HepG2 (cell line): ENCODE data around the gene PTCD3. TPM values are rescaled to one million over a fixed set of nuclear protein-coding genes. Genes with fewer than 3 reads are reported as not detected.

Experiments
- ATAC-seq: fragments of 200-7000 bp; cut with Tn5 transposase; 3 replicates; pipeline ENCODE4 v1.9.1; 2020; ENCODE audit warnings: mild to moderate bottlenecking, moderate library complexity
- BruUV-seq: library from RNA; stranded (reverse); fragments of 400-500 nt; replicated peaks from 2 replicates; lab custom pipeline; 2021; lab: Mats Ljungman, UMichigan
- CTCF ChIA-PET: fragments of 300-600 bp; formaldehyde crosslinking; extraction: SDS; loops from one replicate; lab custom pipeline; 2021; ENCODE audit warnings: low total read pairs, inconsistent platforms, low intra/inter-chr PET ratio; lab: Yijun Ruan, JAX
- POLR2A ChIA-PET: fragments of 350-600 bp; sonication (Branson Sonifier 250); formaldehyde crosslinking; loops from one replicate; lab custom pipeline; 2020; ENCODE audit warnings: antibody characterized with exemption, inconsistent platforms; lab: Yijun Ruan, JAX
- DNase-seq: peaks from one replicate; pipeline ENCODE4 v3.0.0-alpha.2; 2015; ENCODE audit warnings: low spot score
- FAIRE-seq: peaks from 3 replicates; lab custom pipeline; 2011; peaks lifted over from hg19 to GRCh38; lab: Jason Lieb, UNC
- H2AFZ ChIP-seq: one replicate; pipeline ENCODE4 v1.6.1; 2011; ENCODE audit warnings: low read length, inconsistent platforms
- H3K27ac ChIP-seq: fragments of 300-600 bp; 3 replicates; pipeline ENCODE4 v1.8.0; 2011; ENCODE audit warnings: mixed run types, mild to moderate bottlenecking, mixed read lengths, low read length, inconsistent platforms; ENCODE audit not compliant: insufficient read depth; ENCODE audit errors: extremely low read length
- H3K27me3 ChIP-seq, 2 experiments: fragments of 200-600 bp in 1 of 2; 2 replicates in 1 of 2; 3 replicates in 1 of 2; pipeline versions ENCODE4 v1.6.0 to v1.8.0; 2011; ENCODE audit warnings: low read length in 2 of 2, mild to moderate bottlenecking in 2 of 2, moderate library complexity in 2 of 2, inconsistent platforms in 1 of 2; ENCODE audit not compliant: insufficient read depth in 2 of 2, control insufficient read depth in 1 of 2
- H3K36me3 ChIP-seq, 2 experiments: fragments of 200-600 bp in 1 of 2; replicated peaks in 1 of 2; 2 replicates in 1 of 2; 3 replicates in 1 of 2; pipeline versions ENCODE4 v1.5.1 to v1.8.0; 2011; ENCODE audit warnings: low read length in 2 of 2, inconsistent platforms in 1 of 2; ENCODE audit not compliant: insufficient read depth in 2 of 2, control insufficient read depth in 1 of 2
- H3K4me1 ChIP-seq: 2 replicates; pipeline ENCODE4 v1.5.1; 2012; ENCODE audit warnings: low read length, inconsistent platforms; ENCODE audit not compliant: insufficient read depth
- H3K4me2 ChIP-seq: 2 replicates; pipeline ENCODE4 v1.6.0; 2011; ENCODE audit warnings: low read depth, low read length, inconsistent platforms
- H3K4me3 ChIP-seq, 3 experiments: fragments of 200-600 bp in 1 of 3; sonication (generic), shearing (Covaris generic) in 1 of 3; replicated peaks in 1 of 3; 2 replicates each; pipeline ENCODE4 v1.5.1; 2011 to 2016; ENCODE audit warnings: low read length in 3 of 3, inconsistent platforms in 2 of 3, low read depth in 2 of 3, mild to moderate bottlenecking in 2 of 3, control low read depth in 1 of 3, mixed read lengths in 1 of 3; ENCODE audit not compliant: insufficient read depth in 1 of 3
- H3K79me2 ChIP-seq: one replicate; pipeline ENCODE4 v1.6.1; 2011; ENCODE audit warnings: low read length, inconsistent platforms; ENCODE audit not compliant: insufficient read depth
- H3K9ac ChIP-seq: 2 replicates; pipeline ENCODE4 v1.6.0; 2011; ENCODE audit warnings: mild to moderate bottlenecking, low read depth, low read length, inconsistent platforms; ENCODE audit not compliant: insufficient read depth
- H3K9me3 ChIP-seq: 2 replicates; pipeline ENCODE4 v1.5.1; 2012; ENCODE audit warnings: mild to moderate bottlenecking, low read length
- H4K20me1 ChIP-seq: 2 replicates; pipeline ENCODE4 v1.6.0; 2011; ENCODE audit warnings: inconsistent platforms, mild to moderate bottlenecking, low read length, moderate library complexity; ENCODE audit not compliant: insufficient read depth
- FOXO4 ChIP-seq: sonication (generic); formaldehyde crosslinking; conservative IDR thresholded peaks from 2 replicates; pipeline ENCODE4 v1.8.1; 2023; ENCODE audit warnings: missing genetic modification reagents
- HBP1 ChIP-seq: IDR thresholded peaks from 2 replicates; pipeline ENCODE4 v1.6.1; 2016; ENCODE audit warnings: low read depth, control low read depth
- ISX ChIP-seq: sonication (generic); formaldehyde crosslinking; conservative IDR thresholded peaks from 2 replicates; pipeline ENCODE4 v1.5.0; 2020; ENCODE audit warnings: missing genetic modification reagents
- MTERF4 ChIP-seq: sonication (generic); formaldehyde crosslinking; IDR thresholded peaks from 2 replicates; pipeline ENCODE4 v1.8.0; 2023; ENCODE audit warnings: mild to moderate bottlenecking, missing genetic modification reagents
- RFX3 ChIP-seq: IDR thresholded peaks from 2 replicates; pipeline ENCODE4 v1.6.1; 2016; ENCODE audit warnings: missing biosample characterization, missing genetic modification reagents
- TRIM22 ChIP-seq: fragments of 450-650 bp; IDR thresholded peaks from 2 replicates; pipeline ENCODE4 v1.6.1; 2017
- ZMAT5 ChIP-seq: sonication (generic); formaldehyde crosslinking; IDR thresholded peaks from 2 replicates; pipeline ENCODE4 v1.5.0; 2020; ENCODE audit warnings: mild to moderate bottlenecking, low read depth, missing genetic modification reagents, borderline replicate concordance
- ZNF143 ChIP-seq: sonication (generic); formaldehyde crosslinking; IDR thresholded peaks from 2 replicates; pipeline ENCODE4 v1.4.0; 2020; ENCODE audit warnings: missing genetic modification reagents
- ZNF17 ChIP-seq: sonication (generic); formaldehyde crosslinking; IDR thresholded peaks from 2 replicates; pipeline ENCODE4 v1.5.0; 2020; ENCODE audit warnings: mild to moderate bottlenecking, missing genetic modification reagents
- ZNF430 ChIP-seq: sonication (generic); formaldehyde crosslinking; IDR thresholded peaks from 2 replicates; pipeline ENCODE4 v1.9.0; 2021; ENCODE audit warnings: mild to moderate bottlenecking, missing genetic modification reagents
- ZNF432 ChIP-seq: sonication (generic); formaldehyde crosslinking; IDR thresholded peaks from 2 replicates; pipeline ENCODE4 v1.5.0; 2020; ENCODE audit warnings: missing genetic modification reagents, mild to moderate bottlenecking, borderline replicate concordance
- ZNF441 ChIP-seq: sonication (generic); formaldehyde crosslinking; IDR thresholded peaks from 2 replicates; pipeline ENCODE4 v1.7.0; 2021; ENCODE audit warnings: missing genetic modification reagents, borderline replicate concordance
- ZNF781 ChIP-seq: sonication (generic); formaldehyde crosslinking; IDR thresholded peaks from 2 replicates; pipeline ENCODE4 v1.5.1; 2020; ENCODE audit warnings: borderline replicate concordance, mild to moderate bottlenecking, missing genetic modification reagents; ENCODE audit errors: not compliant biosample characterization
- WGBS: methylation state at CpG from one replicate; pipeline ENCODE4 v1.1.6; 2017; ENCODE audit warnings: low lambda C conversion rate; 5-methylcytosine and 5-hydroxymethylcytosine counted together
- in situ Hi-C: cut with HindIII; loops from 2 replicates; pipeline ENCODE4 v1.10.0; 2017; ENCODE audit warnings: low pct_unique_long_range_greater_than_20kb; ENCODE audit not compliant: extremely low pct_ligation_motif_present
- intact Hi-C: fragments of 100-400 bp; cut with micrococcal nuclease; formaldehyde crosslinking; loops from one replicate; pipeline ENCODE4 v1.10.0; 2022; ENCODE audit not compliant: unreplicated experiment
- polyA plus RNA-seq, 8 experiments: library from polyadenylated mRNA; depleted of rRNA in 3 of 8; stranded (reverse) in 7 of 8; unstranded in 1 of 8; fragments of >200 nt; fragmentation: Illumina TruSeq in 4 of 8; extraction: Trizol in 4 of 8; gene quantifications; 2 replicates each; pipeline versions ENCODE4 v1.2.1 to v1.2.3, GENCODE V29; 2011 to 2016; ENCODE audit warnings: low read depth in 4 of 8, missing spikeins in 1 of 8, mixed read lengths in 1 of 8; ENCODE audit not compliant: insufficient read depth in 1 of 8
- total RNA-seq, 5 experiments: library from RNA; depleted of rRNA; stranded (reverse); fragments of >200 nt; fragmentation: Illumina TruSeq; extraction: Trizol; gene quantifications; 2 replicates each; pipeline ENCODE4 v1.2.3, GENCODE V29; 2016; ENCODE audit warnings: low read depth in 1 of 5

Gene PTCD3
- total and polyA plus RNA-seq, 2 of the 13 experiments (the other 11 are each of a cell fraction or from before 2014, with no cell fraction given), result 124 to 309 TPM

- Histone ChIP-seq H3K27ac (no peak overlapping the region), H3K36me3 (peaks cover 5 to 43% of the 10 kb centered on the region in 2 experiments), H2AFZ (no peak overlapping the region)
Observed at GRCh38 chr2:86185517-86186212, 79.6 kb downstream of the PTCD3 start.

More at GRCh38 chr2:86185517-86186212, 79.6 kb downstream of the PTCD3 start:
- Histone ChIP-seq H3K4me2 (no peak overlapping the region), H3K9ac (no peak overlapping the region), H3K9me3 (no peaks in the 10 kb centered on the region), H4K20me1 (peaks cover 10% of the 10 kb centered on the region), H3K79me2 (peaks cover 98% of the 10 kb centered on the region), H3K27me3 (no peaks in the 10 kb centered on the region), H3K4me3 (no peak overlapping the region), H3K4me1 (peaks cover 10% of the 10 kb centered on the region; the same call in 1 of the 2 replicates)
- 95% methylated on average over 1 of the region's 1 CpG for WGBS
- ChIA-PET CTCF (no interaction called here), POLR2A (interaction anchor here (1.9 kb wide), 1 partner anchor 10 kb away, joined by 7 read pairs; the partner anchor contains the start of gene IMMT)
- ATAC-seq, result peak; percentile 28; the same call in 2 of the 3 replicates
- BruUV-seq, result no TSS peak
- no peak for FAIRE-seq
- intact Hi-C loops (no loop called here), in situ Hi-C loops (no loop called here)
- no peak for DNase-seq
- no peak for TF ChIP-seq ZNF143
- TF ChIP-seq ZNF430, result no peak
- no peak for TF ChIP-seq RFX3 (CRISPR knock-in tag)
- TF ChIP-seq ZNF441 (CRISPR knock-in tag), result no peak
- no peak for TF ChIP-seq TRIM22
- TF ChIP-seq ZNF17 (CRISPR knock-in tag), result no peak
- no peak for TF ChIP-seq ZNF781 (CRISPR knock-in tag)
- TF ChIP-seq ZNF432, result no peak
- TF ChIP-seq MTERF4 (CRISPR knock-in tag), result no peak
- TF ChIP-seq ISX (CRISPR knock-in tag), result no peak
- no peak for TF ChIP-seq ZMAT5 (CRISPR knock-in tag)
- no peak for TF ChIP-seq FOXO4 (CRISPR knock-in tag)
- no peak for TF ChIP-seq HBP1
- TF ChIP-seq, all 625 proteins: peak for 0
